GM18508 (cell line): ENCODE data around the gene TRIM74.
"Not testable (repeated sequence)": the region's sequence is repeated elsewhere in the genome, so short reads cannot be mapped to it uniquely, and the experiment has no call there.

Source experiments
- ATAC-seq: cut with Tn5 transposase; IDR thresholded peaks from one replicate; pipeline ENCODE4 v1.9.1; 2021; ENCODE audit warnings: moderate number of reproducible peaks; ENCODE audit not compliant: insufficient read depth, unreplicated experiment

TRIM74 gene

DNA sequence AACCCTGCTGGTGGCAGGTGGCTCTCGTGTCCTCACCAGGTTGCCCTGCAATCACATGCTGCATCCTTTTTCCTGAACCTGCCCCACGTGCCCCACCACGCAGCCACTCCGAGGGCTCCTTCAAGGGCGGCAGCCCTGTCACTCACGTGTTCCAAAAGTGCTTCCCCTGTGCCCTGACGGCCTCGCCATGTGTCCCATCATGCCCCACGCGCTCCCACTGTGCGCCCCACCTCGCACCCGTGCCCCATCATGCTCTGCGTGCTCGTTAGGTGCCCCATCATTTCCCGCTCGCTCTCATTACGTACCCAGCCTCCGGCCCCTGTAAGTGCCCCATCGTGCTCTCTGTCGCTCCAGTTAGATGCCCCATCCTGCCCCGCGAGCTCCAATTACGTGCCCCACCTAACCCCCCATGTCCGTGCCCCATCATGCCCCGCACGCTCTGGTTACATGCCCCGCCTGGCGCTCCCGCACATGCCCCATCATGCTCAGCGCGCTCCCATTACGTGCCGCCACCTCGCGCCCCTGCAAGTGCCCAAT is at the start of gene TRIM74:
TSS of gene TRIM74 (minus strand) at position 487 of the 537 bp plus-strand sequence. CDS start 3,309 bp downstream, outside the sequence.
- ATAC-seq: not testable (repeated sequence)

DNA sequence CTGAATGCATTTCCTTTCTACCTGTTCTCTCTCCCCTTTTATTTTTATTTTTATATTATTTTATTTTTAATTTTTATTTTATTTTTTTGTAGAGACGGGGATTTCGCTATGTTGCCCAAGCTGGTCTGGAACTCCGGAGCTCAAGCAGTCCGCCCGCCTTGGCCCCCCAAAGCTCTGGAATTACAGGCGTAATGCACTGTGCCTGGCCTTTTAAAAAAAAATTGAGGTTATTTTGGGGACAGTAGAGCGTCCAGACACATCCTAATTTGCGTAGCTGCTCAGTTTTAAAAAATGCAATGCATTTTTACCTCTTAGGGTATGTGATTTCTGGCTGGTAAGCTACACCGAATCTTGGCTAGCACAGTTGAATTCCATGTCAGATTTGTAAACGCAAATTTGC is 37.2 kb upstream of the TRIM74 start:
- ATAC-seq: not testable (repeated sequence)

DNA sequence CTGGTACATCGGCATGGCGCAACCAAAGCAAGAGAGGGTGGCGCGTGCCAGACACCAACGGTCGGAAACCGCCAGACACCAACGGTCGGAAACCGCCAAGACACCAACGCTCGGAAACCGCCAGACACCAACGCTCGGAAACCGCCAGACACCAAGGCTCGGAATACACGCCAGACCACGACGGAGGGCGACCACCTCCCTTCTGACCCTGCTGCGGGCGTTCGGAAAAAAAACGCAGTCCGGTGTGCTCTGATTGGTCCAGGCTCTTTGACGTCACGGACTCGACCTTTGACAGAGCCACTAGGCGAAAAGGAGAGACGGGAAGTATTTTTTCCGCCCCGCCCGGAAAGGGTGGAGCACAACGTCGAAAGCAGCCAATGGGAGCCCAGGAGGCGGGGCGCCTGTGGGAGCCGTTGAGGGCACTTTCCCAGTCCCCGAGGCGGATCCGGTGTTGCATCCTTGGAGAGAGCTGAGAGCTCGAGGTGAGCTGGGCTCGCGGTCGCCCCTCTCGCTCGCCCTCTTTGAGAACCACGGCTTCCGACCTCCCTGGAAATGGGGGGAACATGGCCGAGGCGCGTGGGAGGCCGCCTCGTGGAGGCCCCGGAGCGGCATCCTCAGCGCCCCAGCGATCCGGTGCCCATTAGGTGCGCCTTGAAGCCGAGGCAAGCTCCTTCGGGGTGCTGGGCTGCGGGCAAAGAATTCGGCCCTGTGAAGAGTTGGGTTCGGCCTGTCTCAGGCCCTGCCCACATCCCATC is 36.6 kb upstream of the TRIM74 start:
- ATAC-seq: peak; percentile 43

DNA sequence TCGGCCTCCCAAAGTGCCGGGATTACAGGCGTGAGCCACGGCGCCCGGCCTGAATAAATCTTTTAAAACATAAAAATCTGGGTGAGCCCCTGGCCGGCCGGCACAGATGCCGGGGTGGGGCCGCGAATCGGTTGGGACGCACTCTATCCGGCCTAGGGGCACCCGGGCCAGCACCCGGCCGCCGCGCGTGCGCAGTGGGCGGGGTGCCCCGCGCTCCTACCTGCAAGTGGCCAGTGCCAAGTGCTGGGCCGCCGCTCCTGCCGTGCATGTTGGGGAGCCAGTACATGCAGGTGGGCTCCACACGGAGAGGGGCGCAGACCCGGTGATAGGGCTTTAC is 36.1 kb upstream of the TRIM74 start:
- peak; percentile 42 for ATAC-seq

DNA sequence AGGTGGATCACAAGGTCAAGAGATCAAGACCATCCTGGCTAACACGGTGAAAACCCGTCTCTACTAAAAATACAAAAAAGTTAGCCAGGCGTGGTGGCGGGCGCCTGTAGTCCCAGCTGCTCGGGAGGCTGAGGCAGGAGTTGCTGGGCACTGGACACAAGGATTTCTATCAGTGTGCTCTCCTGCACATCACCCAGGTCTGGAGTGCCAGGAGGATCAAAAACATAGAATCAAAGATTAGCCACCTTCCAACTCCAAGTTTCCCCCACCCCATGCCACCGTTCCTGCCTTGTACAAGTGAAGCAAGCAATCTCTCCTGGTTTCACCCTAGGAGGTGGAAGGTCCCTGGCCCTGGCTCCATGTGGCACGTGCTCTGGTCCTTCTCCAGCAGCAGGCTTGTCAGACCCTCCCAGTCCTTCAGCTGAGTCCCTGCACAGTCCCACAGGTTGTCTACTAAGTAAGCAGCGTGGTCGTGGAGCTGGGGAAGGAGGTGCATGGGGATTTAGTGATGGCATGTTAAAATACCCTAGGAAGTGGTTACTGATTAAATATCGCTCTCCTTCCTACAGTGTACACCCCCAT is 28.7 kb upstream of the TRIM74 start:
- not testable (repeated sequence) for ATAC-seq

DNA sequence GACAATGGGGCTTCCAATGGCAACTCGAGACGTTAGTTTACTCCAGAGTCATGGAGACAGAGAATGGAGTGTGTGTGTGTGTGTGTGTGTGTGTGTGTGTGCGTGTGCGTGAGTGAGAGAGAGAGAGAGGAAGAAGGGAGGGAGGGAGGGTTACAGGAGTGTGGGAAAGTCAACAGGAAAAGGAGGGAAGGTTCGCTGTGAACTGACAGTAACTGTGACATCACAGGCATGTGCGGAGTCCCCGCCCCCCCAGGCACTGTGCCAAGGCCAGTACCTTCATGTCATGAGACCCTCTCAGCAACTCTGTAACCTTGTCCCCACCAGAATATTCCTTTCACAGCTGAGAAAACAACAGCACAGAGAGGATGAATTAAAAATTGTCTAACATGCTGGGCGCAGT is 28.2 kb upstream of the TRIM74 start:
- not testable (repeated sequence) for ATAC-seq

DNA sequence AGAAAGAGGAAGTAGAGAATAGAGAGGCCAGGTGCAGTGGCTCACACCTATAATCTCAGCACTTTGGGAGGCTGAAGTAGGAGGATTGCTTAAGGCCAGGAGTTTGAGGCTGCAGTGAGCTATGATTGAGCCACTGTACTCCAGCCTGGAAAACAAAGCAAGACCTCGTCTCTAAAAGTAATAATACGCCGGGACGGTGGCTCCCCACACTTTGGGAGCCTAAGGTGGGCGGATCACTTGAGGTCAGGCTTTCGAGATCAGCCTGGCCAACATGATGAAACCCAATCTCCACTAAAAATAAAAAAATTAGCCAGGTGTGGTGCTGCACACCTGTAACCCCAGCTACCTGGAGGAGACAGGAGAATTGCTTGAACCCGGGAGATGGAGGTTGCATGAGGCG is 26.2 kb upstream of the TRIM74 start:
- ATAC-seq: not testable (repeated sequence)

DNA sequence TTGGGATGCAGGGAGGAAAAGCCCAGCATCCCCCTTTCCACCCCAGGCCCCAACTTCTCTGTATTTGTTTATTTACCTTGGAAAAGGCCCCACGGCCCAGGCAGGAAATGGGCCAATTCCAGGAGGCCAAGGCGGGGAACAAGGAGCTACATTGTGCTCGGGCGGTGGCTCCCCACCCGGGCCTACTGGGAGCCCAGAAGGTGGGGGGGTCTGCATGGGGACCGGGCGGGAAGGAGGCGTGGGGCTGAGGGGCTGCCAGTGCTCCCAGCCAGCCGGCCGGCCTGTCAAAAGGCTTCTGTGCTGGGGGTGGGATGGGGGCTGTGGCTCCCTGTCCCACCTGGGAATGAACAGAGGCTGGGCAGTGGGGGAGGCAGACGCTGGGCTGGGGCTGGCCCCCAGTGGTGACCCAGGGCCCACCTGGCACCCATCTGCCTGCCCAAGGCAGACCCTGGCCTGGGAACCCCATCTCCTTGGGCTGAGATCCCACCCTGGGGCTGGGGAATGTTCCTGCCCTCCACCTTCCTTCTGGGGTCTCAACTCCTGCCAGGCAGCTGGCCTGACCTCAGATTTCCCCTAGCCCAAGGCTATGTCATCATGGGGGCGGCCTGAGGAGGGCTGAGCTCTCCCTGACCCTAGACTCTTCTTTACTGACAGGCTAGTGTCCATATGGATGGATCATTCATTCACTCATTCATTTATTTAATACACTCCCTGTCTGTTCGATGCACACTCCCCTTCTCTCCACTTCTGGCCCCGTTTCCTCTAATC is 21.1 kb upstream of the TRIM74 start:
- not testable (repeated sequence) for ATAC-seq

DNA sequence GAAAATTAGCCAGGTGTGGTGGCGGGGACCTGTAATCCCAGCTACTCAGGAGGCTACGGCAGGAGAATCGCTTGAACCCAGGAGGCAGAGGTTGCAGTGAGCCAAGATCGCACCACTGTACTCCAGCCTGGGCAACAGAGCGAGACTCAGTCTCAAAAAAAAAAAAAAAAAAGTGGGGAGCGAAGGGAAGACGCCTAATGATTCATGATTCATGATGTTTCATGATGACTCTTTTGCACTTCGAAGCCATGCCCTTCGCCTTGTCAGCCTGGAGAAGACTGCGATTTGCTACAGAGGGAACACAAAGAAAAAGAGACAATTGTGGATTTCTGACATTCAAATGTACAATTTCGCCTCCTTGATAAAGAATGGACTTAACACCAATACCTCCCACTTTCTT is 12.8 kb upstream of the TRIM74 start:
- ATAC-seq: not testable (repeated sequence)

DNA sequence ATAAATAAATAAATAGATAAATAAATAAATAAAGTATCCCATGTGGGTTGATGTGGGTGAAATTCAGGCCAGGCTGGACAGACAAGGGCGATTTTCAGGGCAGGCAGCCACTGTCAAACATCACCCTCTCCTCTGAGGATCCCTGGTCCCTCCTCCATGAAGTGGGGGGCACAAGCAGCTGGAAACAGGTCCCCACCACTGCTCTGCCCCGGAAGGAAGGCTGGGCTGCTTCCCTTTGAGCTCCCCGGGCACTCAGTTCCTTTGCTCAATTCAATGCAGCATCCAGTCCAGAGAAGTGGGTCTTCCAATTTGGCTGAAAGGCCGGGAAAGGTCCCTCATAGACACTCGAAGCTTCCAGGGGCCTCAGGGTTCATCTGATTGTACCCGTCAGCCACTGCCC is 11.1 kb upstream of the TRIM74 start:
- ATAC-seq: not testable (repeated sequence)

DNA sequence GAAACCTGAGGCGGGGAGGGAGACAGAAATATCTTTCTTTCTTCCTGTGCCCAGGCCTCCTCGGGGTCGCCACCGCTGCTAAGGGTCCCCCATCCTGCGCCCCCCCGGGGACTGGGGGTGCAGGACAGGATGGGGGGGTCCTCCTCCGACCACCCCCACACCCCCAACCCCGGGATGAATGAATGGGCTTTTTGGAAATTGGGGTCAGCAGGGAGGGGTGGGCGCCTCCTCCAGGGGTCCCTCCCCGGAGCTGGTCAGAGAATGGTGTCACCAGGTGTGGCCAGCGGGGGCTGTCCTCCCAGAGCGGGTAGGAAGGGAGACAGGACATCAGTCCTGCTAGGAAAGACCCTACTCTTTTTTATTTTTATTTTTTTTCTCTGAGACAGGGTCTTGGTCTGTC is 7.2 kb upstream of the TRIM74 start:
- ATAC-seq: not testable (repeated sequence)

DNA sequence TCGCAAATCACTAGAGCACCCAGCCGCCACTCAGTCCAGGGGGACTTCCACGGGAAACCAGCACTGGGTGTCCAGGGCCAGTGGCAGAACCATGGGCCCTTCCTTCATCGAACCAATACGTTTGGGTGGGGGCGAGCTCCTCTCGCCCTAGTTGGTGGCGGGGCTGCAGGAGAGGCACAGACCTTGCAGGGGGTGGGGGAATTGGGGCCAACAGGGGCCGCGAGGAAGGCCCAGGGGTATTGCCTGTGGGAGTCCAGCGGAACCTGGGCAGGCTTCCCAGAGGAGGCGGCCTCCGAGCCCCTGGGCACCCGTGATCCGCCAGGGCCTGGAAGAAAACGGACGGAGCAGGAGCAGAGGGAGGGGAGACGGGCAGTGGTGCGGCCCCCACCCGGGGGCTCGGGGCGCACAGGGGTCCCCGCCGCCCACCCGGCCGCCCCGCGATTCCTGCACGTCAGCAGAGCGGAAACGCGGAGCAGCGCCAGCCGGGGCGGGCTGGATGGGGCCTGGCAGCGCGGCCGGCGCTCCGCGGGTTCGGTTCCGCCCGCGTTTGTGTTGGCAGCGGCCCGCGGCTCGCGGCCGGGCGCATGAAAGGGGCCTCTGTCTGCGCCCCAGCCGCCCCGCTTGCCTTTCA is 6.5 kb upstream of the TRIM74 start:
- not testable (repeated sequence) for ATAC-seq

DNA sequence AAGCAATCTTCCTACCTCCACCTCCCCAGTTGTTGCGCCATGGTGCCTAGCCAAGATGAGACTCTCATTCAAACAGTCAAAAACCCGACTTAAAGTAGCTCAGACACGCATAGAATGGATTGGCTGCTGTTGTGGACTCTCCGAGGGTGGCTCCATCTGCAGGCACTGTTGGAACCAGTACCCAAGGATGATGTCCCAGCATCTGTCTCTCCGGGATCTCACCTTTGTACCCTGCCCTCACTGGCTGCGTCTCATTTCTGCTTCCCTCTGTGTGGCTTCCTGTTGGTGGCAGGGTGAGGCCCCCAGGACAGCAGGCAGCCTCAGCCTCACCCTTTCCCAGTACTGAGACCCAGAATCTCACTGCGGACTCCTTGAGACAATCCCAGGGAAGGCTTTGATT is 5.5 kb upstream of the TRIM74 start:
- not testable (repeated sequence) for ATAC-seq

DNA sequence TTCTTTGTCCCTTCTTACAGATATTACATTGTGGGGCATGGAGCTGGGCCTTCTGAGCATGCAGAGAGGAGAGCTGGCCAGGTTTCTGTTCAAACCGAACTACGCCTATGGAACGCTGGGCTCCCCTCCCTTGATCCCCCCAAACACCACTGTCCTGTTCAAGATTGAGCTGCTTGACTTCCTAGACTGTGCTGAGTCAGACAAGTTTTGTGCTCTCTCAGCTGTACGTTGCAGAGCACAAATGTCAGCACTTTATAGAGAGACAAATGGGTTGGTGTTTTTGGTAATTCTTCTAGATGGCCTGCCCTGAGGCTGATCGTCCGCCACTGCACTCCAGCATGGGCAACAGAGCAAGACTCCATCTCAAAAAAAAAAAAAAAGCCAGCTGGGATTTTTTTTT is 2.2 kb upstream of the TRIM74 start:
- ATAC-seq: not testable (repeated sequence)

DNA sequence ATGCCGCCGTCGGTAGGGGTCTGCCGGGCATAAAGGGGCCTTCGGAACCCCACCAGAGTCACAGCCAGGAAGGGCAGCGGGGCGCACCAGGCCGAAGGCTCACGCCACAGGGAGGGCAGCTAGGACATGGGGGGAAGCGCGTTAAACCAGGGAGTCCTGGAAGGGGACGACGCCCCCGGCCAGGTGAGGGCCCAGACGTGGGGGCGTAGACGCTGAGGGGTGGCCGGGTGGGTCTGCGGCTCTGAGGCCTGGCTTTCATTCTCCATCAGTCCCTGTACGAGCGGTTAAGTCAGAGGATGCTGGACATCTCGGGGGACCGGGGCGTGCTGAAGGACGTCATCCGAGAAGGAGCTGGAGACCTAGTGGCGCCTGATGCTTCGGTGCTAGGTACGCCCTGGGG is 422 bp upstream of the TRIM74 start:
- ATAC-seq: not testable (repeated sequence)

DNA sequence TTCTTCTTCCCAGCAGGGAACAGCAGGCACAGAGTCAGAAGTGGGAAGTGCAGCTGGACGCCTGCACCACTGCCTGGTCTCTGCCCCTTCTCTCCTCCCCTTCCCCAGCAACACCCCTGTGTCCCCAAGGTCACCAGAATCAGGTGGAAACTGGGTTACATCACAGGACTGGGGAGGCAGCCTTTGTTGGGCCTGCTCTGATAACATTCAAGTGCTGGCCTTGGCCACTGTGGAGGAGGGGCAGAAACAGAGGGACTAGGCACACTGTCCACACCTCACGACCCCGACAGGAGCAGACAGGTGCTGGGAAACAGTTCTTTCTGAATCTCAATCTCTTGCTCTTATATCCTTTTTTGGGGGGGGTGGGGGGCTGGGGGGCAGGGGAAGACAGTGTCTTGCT is 2.4 kb downstream of the TRIM74 start:
- ATAC-seq: not testable (repeated sequence)

DNA sequence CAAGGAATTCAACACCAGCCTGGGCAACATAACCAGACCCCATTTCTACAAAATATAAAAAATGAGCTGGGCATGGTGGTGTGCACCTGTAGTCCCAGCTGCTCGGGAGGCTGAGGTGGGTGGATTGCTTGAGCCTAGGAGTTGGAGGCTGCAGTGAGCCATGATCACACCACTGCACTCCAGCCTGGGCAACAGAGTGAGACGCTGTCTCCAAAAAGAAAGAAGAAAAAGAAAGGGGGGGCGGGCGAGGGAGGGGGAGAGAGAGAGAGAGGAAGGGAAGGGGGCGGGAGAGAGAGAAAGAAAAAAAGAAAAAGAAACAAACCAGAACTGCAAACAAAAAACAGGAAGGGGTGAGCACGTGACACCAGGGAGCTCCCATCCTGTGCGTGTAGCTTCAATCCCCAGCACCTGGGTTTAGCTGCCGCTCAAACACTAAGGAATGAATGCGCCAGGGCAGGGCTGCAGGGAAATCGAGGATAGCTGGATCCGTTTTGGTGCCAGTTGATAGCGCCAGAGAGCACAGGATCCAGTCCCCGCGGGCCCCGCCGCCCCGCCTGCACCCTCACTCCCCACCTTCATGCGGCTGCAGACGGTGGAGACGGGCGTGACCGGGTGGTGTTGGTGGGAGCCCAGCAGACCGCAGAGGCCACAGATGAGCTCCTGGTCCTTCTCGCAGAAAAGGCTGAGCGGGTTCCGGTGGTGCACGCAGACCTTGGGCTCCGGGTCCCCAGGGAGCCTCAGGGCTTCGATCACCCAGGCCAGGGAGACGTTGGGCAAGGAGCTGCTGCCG is 3.9 kb downstream of the TRIM74 start:
- ATAC-seq: not testable (repeated sequence)

DNA sequence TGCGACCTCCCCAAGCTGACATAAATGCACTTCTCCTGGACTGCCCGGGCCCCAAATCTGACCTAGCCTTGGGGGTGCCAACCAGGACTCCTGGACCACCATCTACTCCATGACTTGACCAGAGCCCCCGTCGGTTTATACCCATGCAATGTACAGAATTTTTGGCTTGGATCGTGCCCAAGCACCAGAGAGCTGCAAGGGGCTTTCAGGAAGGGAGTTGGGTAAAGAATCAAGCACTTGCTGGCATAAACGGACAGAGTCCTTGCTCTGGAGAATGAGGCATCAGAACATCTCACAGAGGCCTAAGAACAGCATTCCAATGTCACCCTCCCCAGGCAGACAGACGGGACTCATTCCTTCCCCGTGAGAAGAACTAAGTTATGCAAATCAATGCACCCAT is 6.2 kb downstream of the TRIM74 start:
- ATAC-seq: not testable (repeated sequence)

DNA sequence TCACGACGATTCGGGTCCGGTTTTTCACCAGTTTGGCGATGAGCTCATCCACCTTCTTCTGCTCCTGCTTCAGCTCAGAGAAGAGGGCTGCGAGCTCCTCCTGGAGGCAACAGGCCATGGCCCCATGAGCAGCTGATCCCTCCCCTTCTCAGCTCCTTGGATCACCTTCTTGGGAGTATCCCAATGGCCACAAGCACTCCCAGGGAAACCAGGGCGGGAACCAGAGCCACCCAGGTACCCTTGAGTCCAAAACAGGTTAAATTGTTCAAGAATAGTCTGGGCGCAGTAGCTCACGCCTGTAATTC is 8.0 kb downstream of the TRIM74 start:
- not testable (repeated sequence) for ATAC-seq
